ENCODE results near the gene MAB21L4. TPM values are rescaled to one million over a fixed set of nuclear protein-coding genes. Genes with fewer than 3 reads are reported as not detected.

MAB21L4 gene
- total RNA-seq, 2 experiments from 2014 or later = not detected

DNA sequence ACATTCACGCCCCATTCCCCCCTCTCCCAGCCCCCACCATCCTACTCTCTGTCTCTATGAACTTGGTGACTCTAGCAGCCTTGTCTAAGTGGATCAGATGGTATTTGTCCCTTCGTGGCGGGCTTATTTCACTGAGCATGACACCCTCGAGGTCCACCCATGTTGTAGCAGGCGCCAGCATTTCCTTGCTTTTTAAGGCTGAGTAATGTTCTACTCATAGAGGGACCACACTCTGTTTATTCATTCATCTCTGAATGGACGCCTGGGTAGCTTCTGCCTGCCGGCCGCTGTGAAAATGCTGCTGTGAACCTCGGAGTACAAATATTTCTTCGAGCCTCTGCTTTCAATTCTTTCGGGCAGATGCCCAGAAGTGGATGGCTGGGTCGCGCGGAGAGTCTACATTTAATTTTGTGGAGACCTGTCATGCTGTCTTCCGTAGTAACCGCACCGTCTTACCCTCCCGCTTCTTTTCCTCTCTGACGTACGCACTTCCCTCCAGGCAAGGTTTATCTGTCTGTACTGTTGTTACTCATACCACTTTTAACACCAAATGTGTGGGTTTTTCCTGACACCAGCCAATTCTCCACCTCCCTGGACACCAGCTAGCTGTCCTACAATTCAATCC is 15.8 kb upstream of the MAB21L4 start:
- Mint-ChIP-seq H3K4me1 (no peaks in the 10 kb centered on the region), H3K4me3 (no peak overlapping the region), H3K27ac (no peak overlapping the region), H3K27me3 (peaks cover 4% of the 10 kb centered on the region), H3K9me3 (no peaks in the 10 kb centered on the region), H3K36me3 (ENCODE audit: low read depth) (no peaks in the 10 kb centered on the region)
- POLR2A ChIA-PET = no interaction called here
- CTCF ChIA-PET = no interaction called here
- DNase-seq = no peak

DNA sequence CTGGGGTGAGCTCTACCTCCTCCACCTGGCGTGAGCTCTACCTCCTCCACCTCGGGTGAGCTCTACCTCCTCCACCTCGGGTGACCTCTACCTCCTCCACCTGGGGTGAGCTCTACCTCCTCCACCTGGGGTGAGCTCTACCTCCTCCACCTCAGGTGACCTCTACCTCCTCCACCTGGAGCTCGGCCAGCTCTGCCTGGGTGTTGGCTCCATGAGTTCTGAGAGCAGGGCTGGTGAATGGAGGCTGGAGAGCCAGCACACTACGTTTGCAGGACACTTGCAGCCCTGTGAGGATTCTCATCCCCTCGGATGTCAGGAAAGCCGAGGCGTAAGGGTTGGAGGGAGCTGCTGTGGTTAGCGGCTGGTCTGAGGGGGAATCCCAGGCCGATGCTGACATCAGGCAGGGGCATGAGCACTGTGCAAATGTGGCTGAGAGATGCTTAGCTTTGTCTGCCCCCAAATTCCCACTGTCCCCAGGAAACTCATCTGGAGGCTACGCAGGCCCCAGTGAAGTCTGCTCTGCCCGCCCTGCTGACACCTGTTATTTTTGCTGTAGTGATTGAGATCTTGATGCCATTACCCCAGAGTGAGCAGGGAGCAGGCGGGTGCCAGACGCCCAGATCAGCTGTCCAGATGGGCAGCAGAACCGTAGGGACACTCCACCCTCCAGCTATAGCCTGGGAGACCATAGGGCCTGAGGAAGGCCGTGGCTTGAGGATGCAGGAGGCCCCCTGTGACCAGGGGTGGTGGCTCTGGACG is 13.4 kb upstream of the MAB21L4 start:
- ChIA-PET CTCF (no interaction called here), POLR2A (no interaction called here)
- Mint-ChIP-seq H3K4me1 (no peaks in the 10 kb centered on the region), H3K4me3 (no peak overlapping the region), H3K9me3 (no peaks in the 10 kb centered on the region), H3K27ac (no peak overlapping the region), H3K27me3 (no peaks in the 10 kb centered on the region), H3K36me3 (ENCODE audit: low read depth) (no peaks in the 10 kb centered on the region)
- DNase-seq = no peak

DNA sequence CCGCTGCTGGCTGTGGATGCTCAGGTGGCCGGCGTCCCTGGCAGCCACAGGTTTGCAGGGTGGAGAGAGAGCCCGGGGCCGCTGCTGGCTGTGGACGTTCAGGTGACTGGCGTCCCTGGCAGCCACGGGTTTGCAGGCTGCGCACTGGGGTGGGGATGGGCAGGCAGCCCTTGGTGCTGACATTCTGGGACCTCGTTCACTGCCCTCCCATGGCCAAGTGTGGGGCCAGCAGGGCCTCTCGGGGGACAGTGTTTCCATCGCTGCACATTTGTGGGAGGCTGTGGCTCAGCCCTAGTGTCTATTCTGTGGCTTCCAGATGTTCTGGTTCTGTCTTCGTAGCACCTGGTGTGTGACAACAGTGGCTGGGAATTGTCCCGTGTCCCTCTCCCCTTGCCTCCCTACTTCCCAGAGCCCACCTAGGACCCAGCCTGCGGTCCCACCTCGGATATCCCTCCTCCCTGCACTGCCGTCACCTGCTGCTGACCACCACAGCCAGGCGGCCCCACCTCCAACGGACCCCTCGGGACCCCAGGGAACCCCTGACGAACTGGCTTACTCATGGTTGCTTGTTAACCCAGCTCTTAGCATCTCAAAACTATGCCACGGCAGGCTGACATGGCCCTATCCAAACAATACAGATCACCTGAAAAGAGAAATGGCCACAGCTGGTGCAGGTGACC is 11.1 kb upstream of the MAB21L4 start:
- H3K4me3 Mint-ChIP-seq = no peak overlapping the region
- no peaks in the 10 kb centered on the region for H3K27me3 Mint-ChIP-seq
- POLR2A ChIA-PET = no interaction called here
- no peak overlapping the region for H3K27ac Mint-ChIP-seq
- no peak for DNase-seq
- no peaks in the 10 kb centered on the region for H3K36me3 Mint-ChIP-seq (ENCODE audit: low read depth)
- no peaks in the 10 kb centered on the region for H3K4me1 Mint-ChIP-seq
- H3K9me3 Mint-ChIP-seq = no peaks in the 10 kb centered on the region
- CTCF ChIA-PET = no interaction called here

DNA sequence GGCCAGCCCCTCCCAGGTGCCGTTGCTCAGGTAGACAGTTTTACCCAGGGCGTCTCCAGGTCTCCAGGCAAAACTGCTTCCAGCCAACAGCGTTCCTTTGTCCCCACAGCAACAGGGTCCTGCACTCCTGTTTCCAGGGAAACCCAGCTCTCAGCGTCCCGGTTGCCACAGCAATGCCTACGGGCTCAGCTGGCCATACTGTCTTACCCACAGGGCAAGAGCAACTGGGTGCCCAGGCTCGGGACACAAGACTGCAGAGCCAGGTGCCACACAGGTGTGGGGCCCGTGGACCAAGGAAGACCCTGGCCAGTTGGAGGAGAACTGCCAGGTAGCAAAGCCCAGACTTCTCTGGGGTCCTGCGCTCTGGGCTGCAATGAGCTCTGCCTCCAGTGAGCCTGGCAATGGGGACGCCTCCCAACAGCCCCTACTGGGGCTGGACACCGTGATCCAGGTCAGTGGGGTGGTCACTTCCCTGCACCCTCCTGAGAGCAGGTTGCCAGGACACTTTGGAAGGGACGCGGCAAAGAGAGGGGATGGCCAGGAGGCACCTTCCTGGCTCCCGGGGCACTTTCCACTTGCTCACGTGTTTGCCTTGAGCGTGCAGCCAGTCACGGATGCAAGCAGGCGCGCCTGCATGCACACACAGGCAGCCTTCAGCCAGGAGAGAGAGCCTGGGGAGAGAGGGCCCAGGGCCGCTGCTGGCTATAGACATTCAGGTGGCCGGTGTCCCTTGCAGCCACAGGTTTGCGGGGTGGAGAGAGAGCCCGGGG is 10.4 kb upstream of the MAB21L4 start, which contains the start of gene CROCC2:
TSS of gene CROCC2 (plus strand) at position 196 of the 770 bp plus-strand sequence. CDS start at position 374, 178 bp downstream.
- no peaks in the 10 kb centered on the region for H3K27me3 Mint-ChIP-seq
- ChIA-PET POLR2A (no interaction called here), CTCF (no interaction called here)
- no peaks in the 10 kb centered on the region for H3K4me1 Mint-ChIP-seq
- H3K9me3 Mint-ChIP-seq = no peaks in the 10 kb centered on the region
- H3K4me3 Mint-ChIP-seq = no peak within 1 kb of the TSS
- no peaks in the 10 kb centered on the region for H3K36me3 Mint-ChIP-seq (ENCODE audit: low read depth)
- no peak within 1 kb of the TSS for H3K27ac Mint-ChIP-seq
- no peak for DNase-seq

DNA sequence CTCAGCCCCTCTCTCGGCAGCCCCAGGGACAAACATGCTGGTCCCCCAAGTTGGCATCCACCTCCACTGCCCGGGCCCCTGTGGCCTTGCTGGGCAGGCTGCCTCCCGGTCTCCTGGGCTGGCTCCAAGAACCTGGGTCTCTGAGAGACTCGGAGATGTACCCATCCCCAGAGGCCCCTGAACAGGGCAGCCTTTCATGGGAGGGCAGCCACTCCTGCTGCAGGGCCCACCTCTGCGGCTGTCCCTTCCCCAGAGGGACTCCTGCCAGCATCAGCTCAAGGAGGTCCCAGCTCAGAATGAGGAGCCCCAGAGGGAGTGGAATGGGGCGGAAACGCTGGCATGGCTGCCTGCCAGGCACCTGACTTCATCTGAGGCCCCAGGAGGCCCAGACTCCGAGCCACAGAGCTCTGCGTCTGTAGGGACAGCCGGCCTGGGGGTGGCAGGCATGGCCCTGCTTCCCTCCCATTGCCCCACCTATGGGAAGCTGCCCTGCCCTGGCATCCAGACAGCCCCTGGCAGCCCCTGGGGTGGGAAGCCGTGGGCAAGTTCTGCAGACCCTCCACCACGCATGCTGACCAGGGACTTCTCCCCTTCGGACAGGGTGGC is 9.3 kb upstream of the MAB21L4 start:
- CTCF ChIA-PET = no interaction called here
- Mint-ChIP-seq H3K27ac (no peak overlapping the region), H3K27me3 (no peaks in the 10 kb centered on the region), H3K9me3 (no peaks in the 10 kb centered on the region), H3K4me3 (no peak overlapping the region), H3K36me3 (ENCODE audit: low read depth) (no peaks in the 10 kb centered on the region), H3K4me1 (no peaks in the 10 kb centered on the region)
- POLR2A ChIA-PET = no interaction called here
- no peak for DNase-seq

DNA sequence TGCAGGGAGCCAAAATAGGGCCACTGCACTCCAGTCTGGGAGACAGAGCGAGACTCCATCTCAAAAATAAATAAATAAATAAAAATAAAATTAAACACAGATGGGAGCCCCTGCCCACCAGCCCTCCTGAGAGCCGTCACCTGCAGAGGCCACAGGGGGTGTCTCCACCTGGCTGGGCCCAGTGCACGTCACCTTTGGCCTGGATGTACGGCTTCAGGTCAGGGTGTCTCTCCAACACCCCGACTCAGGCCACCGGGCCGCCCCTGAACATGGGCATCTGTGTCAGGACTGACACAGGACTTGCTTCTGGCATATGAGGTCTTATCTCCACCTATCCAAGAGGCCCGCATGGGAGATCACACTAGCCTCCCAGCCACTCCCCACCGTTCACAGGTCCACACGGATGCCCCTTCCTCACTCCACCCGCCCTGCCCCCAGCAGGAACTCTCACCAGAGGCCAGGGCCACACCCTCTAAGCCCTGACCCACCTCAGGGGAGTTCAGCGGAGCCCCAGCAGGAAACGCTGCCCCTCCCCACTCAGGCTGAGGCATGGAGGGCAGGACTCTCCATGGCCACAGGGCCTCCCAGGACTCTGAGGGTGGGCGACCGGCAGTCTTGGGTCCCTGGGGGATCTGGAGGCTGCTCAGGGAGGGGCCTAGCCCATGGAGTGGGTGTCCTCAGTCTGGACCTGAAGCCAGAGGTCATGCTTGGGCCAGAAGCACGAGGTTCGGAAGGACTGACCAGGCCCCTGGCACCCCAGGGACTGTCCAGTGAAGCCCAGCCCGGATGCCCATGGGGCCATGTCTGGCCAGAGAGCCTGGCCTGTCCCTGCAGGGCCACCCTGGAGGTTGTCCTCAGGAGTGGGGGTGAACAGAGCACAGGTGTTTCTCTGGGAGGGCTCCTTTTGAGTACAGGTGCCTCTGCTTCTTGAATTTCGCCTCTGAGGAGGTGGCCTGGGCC is 8.5 kb upstream of the MAB21L4 start:
- Mint-ChIP-seq H3K36me3 (ENCODE audit: low read depth) (no peaks in the 10 kb centered on the region), H3K4me3 (no peak overlapping the region), H3K27ac (no peak overlapping the region), H3K9me3 (no peaks in the 10 kb centered on the region), H3K4me1 (no peaks in the 10 kb centered on the region), H3K27me3 (no peaks in the 10 kb centered on the region)
- CTCF ChIA-PET = no interaction called here
- DNase-seq = no peak
- POLR2A ChIA-PET = no interaction called here

DNA sequence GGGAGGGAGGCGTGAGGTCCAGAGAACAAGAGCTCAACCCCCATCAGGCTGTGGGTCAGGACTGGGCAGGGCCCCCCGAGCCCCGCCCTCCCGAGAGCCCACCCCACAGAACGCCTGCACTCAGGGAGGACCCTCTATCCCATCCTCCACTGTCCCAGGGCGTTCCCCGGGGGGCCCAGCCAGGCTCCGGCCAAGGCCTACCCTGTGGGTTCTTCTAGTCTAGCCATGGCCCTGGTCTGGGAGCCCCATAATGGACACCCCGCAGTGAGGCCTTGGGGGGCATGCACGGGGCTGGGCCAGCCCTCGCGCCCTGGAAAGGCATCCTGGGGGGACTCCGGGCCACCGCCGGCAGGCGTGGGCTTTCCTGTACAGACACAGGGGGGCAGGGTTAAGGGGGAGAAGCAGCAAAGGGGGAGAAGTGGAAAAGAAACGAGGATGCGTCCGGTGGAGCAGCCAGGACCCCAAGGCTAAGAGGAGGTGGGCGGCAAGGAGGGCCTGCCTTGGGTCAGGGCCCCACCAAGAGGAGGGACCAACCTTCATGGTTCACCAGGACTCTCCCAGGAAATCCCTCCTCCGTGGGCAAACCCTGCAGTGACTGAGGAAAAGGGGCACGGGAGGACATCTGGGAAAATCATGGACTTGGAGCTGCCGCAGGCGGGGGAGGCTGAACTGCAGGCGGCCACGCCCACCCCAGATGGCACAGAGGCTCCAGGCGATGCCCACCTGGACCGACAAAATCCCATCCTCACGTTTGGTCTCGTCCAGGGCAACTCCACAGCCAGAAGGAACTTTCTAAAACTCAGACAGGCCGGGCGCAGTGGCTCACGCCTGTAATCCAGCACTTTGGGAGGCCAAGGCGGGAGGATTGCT is 7.5 kb upstream of the MAB21L4 start:
- no peaks in the 10 kb centered on the region for H3K9me3 Mint-ChIP-seq
- no peaks in the 10 kb centered on the region for H3K27me3 Mint-ChIP-seq
- H3K4me3 Mint-ChIP-seq = no peak overlapping the region
- no peaks in the 10 kb centered on the region for H3K36me3 Mint-ChIP-seq (ENCODE audit: low read depth)
- no peaks in the 10 kb centered on the region for H3K4me1 Mint-ChIP-seq
- ChIA-PET POLR2A (interaction anchor here (0.6 kb wide), 1 partner anchor 14 kb away, joined by 3 read pairs; no protein-coding TSS in a partner anchor), CTCF (no interaction called here)
- H3K27ac Mint-ChIP-seq = no peak overlapping the region
- DNase-seq = no peak

DNA sequence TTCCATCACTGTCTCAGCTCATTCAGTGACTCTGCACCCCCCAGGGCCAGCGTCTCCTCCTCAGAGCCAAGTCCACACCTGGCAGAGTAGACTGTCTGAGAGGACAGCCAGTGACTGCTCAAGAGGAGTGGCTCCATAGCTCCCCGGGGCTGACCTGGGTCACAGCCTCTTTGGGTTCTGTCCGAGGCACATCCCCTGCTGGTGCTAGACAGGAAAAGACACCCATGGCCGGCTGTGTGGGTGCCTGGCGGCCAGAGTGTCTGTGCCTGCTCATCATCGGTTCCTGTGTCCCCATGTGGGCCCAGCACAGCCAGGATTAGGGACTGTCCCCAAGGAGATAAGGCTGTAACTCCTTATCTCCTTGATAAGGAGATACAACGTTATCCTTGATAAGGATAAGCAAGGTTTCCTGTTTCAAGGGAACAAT is 6.7 kb upstream of the MAB21L4 start:
- Mint-ChIP-seq H3K27ac (no peak overlapping the region), H3K36me3 (ENCODE audit: low read depth) (no peaks in the 10 kb centered on the region), H3K4me3 (no peak overlapping the region), H3K4me1 (no peaks in the 10 kb centered on the region), H3K9me3 (no peaks in the 10 kb centered on the region), H3K27me3 (no peaks in the 10 kb centered on the region)
- no peak for DNase-seq
- CTCF ChIA-PET = no interaction called here
- POLR2A ChIA-PET = no interaction called here

DNA sequence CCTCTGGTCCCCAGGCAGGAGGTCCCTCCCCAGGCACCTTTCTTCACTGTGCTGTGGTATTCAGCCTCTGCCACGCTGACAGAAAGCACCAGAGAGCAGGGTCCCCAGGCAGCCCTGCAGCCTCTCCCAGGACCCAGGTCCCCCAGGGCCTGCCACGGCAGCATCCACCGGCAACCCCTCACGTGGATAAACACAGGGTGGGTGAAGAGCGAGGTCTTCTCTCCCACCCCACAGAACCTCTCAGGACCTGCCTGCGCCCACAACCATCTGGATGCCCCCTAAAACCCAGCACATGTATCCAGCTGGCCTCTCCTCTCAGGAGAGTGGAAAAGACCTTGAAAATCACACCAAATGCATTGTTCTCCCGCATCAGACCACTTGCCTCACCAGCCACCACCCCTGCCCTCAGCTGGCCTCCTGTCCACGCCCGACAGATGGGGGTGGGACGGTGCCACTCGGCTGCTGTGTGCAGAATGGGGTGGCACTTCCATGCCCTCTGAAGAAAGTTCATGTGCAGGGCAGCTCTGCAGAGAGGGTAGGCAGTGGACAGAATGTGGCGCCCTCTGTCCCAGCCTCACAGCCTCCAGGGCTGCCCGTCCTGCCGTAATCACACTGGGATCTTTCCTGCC is 6.1 kb upstream of the MAB21L4 start:
- Mint-ChIP-seq H3K36me3 (ENCODE audit: low read depth) (no peaks in the 10 kb centered on the region), H3K4me3 (no peak overlapping the region), H3K4me1 (no peaks in the 10 kb centered on the region), H3K9me3 (no peaks in the 10 kb centered on the region), H3K27ac (no peak overlapping the region), H3K27me3 (no peaks in the 10 kb centered on the region)
- ChIA-PET CTCF (no interaction called here), POLR2A (no interaction called here)
- no peak for DNase-seq

DNA sequence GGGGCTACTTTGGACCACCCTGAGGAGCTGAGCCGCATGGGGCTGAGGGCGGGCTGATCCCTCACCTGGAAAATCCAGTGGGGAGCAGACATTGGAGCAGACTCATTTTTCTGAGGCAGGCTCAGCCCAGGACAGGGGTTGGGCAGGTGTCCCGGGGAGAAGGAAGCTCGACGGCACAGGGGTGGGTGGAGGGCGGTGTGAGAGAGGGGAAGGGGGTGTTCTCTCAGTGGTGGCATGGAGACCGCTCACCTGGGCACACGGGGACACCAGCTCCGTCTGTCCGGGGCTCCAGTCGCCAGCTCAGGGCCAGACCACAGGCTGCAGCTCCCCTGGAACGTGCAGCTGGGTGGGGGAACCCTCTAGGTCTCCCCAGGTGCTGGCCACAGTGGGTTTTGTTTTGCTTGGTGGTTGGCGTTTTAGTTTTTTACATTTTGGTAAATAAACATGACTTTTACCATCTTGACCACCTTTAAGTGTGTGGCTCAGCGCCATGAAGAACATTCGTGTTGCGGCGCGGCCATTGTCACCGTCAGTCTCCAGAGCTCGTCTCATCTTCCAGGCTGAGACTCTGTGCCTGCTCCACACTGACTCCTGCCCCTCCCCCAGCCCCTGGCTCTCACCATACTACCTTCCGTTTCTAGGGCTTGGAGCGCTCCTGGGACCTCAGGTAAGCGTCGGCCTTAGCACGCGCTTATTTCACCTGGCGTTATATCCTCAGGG is 4.3 kb upstream of the MAB21L4 start:
- CTCF ChIA-PET = no interaction called here
- H3K27me3 Mint-ChIP-seq = no peaks in the 10 kb centered on the region

DNA sequence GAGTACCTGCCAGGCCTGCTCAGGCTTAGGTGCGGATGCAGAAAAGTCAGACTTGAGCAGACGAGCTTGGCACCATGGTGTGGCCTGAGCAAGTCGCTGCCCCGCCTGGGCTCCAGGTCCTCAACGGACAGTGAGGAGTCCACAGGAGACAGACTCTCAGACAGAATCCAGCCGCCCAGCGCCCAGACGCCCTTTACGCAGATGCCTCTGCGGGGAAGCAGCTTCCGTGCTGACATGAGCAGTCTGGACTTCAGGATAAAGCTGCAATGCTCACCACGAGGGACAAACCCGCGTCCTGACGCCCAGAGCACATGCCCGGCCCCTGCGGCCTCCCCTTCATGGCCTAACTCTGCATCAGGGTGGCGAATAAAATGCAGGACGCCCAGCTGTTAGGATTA is 3.5 kb upstream of the MAB21L4 start:
- H3K4me1 Mint-ChIP-seq = no peaks in the 10 kb centered on the region
- ChIA-PET CTCF (no interaction called here), POLR2A (no interaction called here)
- H3K9me3 Mint-ChIP-seq = no peaks in the 10 kb centered on the region
- H3K27ac Mint-ChIP-seq = no peak overlapping the region
- H3K27me3 Mint-ChIP-seq = no peaks in the 10 kb centered on the region
- DNase-seq = no peak
- no peaks in the 10 kb centered on the region for H3K36me3 Mint-ChIP-seq (ENCODE audit: low read depth)
- H3K4me3 Mint-ChIP-seq = no peak overlapping the region

More for the DNA sequence above, 4.3 kb upstream of the MAB21L4 start:
- Mint-ChIP-seq H3K4me1 (no peaks in the 10 kb centered on the region), H3K36me3 (ENCODE audit: low read depth) (no peaks in the 10 kb centered on the region), H3K4me3 (no peak overlapping the region), H3K9me3 (no peaks in the 10 kb centered on the region), H3K27ac (no peak overlapping the region)
- POLR2A ChIA-PET = no interaction called here
- no peak for DNase-seq

Measured in activated CD4-positive, alpha-beta memory T cell treated with anti-CD3 and anti-CD28 coated beads, Interleukin-2, amount 10 ng/mL, durations not matched to agents 7 days and 5 days (primary cell).